Endothelial cell (in vitro differentiated cells): ENCODE data around the gene SGPL1. TPM values are rescaled to one million over a fixed set of nuclear protein-coding genes. Genes with fewer than 3 reads are reported as not detected.
A peak's percentile ranks its signal among the peaks of the same experiment; 100 is the strongest.

Source experiments
- DNase-seq: peaks from one replicate; pipeline ENCODE4 v3.0.0; 2021; ENCODE audit warnings: low spot score
- H3K27ac Mint-ChIP-seq: one replicate; pipeline ENCODE4 v1.8.0; 2021; ENCODE audit warnings: mixed read lengths, inconsistent platforms; ENCODE audit not compliant: unreplicated experiment
- H3K27me3 Mint-ChIP-seq: one replicate; pipeline ENCODE4 v1.8.0; 2021; ENCODE audit warnings: mild to moderate bottlenecking, moderate library complexity, mixed read lengths, inconsistent platforms; ENCODE audit not compliant: unreplicated experiment
- H3K36me3 Mint-ChIP-seq: one replicate; pipeline ENCODE4 v1.8.0; 2021; ENCODE audit warnings: mild to moderate bottlenecking, low read depth, mixed read lengths, inconsistent platforms; ENCODE audit not compliant: unreplicated experiment
- H3K4me1 Mint-ChIP-seq: one replicate; pipeline ENCODE4 v1.8.0; 2021; ENCODE audit warnings: mild to moderate bottlenecking, mixed read lengths, inconsistent platforms; ENCODE audit not compliant: unreplicated experiment
- H3K4me3 Mint-ChIP-seq: one replicate; pipeline ENCODE4 v1.8.0; 2021; ENCODE audit warnings: mild to moderate bottlenecking, mixed read lengths, inconsistent platforms; ENCODE audit not compliant: unreplicated experiment
- H3K9me3 Mint-ChIP-seq: one replicate; pipeline ENCODE4 v1.8.0; 2021; ENCODE audit warnings: mixed read lengths, inconsistent platforms; ENCODE audit not compliant: unreplicated experiment
- CTCF ChIP-seq: fragments of 200-600 bp; sonication (generic); IDR thresholded peaks from one replicate; pipeline ENCODE4 v1.5.0; 2021; ENCODE audit warnings: antibody characterized with exemption; ENCODE audit not compliant: unreplicated experiment
- total RNA-seq: library from RNA; stranded (reverse); fragmentation: NEBNext Ultra II Directional; extraction: Animal tissue kit (Norgen Biotek cat#: 25700); gene quantifications from one replicate; pipeline ENCODE4 v1.2.1, GENCODE V29; 2021; ENCODE audit not compliant: unreplicated experiment

The SGPL1 gene
- total RNA-seq, 1 donor from 2014 or later, result 59.0 TPM

DNA sequence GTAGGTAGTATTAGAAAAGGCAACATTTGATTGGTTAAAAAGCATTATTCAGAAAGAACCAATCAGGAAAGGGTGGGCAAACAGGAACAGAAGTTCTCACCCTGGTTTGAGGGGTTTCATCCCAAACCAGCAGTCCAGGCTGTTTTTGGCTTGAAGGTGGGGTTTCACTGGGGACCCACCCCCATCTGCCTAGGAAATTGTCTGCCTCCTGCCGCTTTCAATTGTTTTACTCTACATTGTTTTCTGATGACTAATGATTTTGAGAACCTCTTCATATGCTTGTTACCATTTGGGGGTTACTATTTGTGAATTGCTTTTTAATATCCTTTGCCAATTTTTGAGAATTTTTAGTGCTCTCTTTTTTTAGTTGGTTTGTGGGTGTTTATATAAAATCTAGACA is 75.9 kb downstream of the SGPL1 start:
- no peak overlapping the region for H3K4me3 Mint-ChIP-seq
- peaks cover 16% of the 10 kb centered on the region for H3K4me1 Mint-ChIP-seq
- no peak overlapping the region for H3K27ac Mint-ChIP-seq
- DNase-seq, result no peak
- no peaks in the 10 kb centered on the region for H3K36me3 Mint-ChIP-seq
- no peak for TF ChIP-seq CTCF
- peaks cover 4% of the 10 kb centered on the region for H3K9me3 Mint-ChIP-seq
- H3K27me3 Mint-ChIP-seq, result peaks cover 10% of the 10 kb centered on the region

DNA sequence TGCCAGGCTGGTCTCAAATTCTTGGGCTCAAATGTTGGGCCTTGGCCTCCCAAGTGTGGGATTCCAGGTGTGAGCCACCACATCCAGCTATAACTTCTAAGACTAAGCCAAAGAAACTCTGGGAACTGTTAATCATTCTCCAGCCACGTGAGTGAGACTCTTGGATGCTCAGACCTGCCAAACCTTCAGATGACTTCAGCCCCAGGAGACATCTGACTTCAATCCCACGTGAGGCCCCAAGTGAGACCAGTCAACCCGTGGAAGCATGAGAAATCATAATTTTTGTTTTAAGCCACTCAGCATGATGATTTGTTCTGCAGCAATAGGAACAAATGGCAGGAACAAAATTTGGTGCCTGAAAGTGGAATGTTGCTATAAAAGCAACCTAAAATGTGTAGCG is 76.9 kb downstream of the SGPL1 start:
- Mint-ChIP-seq H3K27me3 (peaks cover 5% of the 10 kb centered on the region), H3K27ac (no peak overlapping the region), H3K9me3 (peaks cover 4% of the 10 kb centered on the region), H3K4me1 (peaks cover 14% of the 10 kb centered on the region), H3K4me3 (peak overlapping the region; percentile 3), H3K36me3 (no peaks in the 10 kb centered on the region)
- no peak for TF ChIP-seq CTCF
- DNase-seq, result no peak

DNA sequence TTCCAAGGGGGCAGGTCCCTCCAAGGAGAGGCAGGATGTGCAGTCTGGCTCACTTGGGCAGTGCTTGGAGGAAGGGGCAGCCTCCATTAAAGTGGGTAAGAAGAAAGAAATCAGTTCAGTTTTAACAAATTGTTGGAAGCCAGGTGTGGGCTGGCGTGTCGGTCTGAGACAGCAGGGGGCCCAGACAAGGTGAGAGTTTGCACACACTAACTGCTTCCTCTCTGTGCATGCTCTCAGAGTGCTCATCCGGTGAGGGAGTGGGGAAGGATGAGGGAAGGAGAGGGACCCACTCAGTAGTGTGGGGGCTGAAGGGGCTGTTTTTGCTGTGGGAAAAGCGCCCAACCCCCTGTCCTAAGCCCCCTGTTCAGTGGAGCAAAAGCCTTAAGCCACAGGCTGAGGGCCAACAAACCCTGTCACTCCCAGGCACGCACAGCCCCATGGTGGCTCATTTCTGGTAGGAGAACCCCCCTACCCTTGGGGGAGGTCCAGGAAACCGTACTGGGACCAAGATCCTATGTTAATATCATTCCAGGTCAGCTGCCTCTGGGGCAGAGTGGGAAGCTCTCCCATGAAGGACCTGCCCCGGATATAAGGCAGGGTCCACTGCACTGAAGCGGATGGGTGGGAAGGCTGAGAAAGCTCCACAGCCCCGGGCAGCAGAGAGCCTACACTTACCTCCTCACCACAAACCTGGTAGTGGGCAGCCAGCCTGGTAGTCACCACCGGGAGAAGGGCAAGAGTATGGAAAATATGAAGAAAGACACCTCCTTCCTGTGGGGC is 77.7 kb downstream of the SGPL1 start:
- H3K9me3 Mint-ChIP-seq, result peaks cover 4% of the 10 kb centered on the region
- no peak for DNase-seq
- H3K4me1 Mint-ChIP-seq, result peaks cover 14% of the 10 kb centered on the region
- H3K36me3 Mint-ChIP-seq, result no peaks in the 10 kb centered on the region
- H3K27ac Mint-ChIP-seq, result no peak overlapping the region
- TF ChIP-seq CTCF, result no peak
- peak overlapping the region; percentile 3 for H3K4me3 Mint-ChIP-seq
- H3K27me3 Mint-ChIP-seq, result peaks cover 5% of the 10 kb centered on the region

DNA sequence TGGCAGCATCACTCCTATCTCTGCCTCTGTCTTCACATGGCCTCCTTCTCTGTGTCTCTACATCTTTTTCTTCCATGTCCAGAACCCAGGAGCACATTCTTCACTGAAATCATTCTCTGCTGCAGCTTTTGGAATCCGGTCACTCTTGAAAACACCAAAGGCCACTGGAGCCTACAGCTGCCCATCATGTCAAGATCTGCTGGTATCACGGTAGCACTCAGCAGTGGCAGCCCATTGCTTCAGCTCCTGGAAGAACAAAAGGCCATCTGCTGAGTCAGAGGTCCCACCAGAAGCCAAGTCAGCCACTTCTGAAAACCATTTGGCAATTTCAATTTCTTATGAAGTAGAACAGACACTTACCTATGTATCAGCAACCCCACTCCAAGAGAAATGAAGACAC is 78.7 kb downstream of the SGPL1 start:
- H3K36me3 Mint-ChIP-seq, result no peaks in the 10 kb centered on the region
- peaks cover 10% of the 10 kb centered on the region for H3K4me1 Mint-ChIP-seq
- H3K9me3 Mint-ChIP-seq, result peaks cover 4% of the 10 kb centered on the region
- H3K27ac Mint-ChIP-seq, result no peak overlapping the region
- no peak for DNase-seq
- H3K4me3 Mint-ChIP-seq, result no peak overlapping the region
- TF ChIP-seq CTCF, result no peak
- H3K27me3 Mint-ChIP-seq, result no peaks in the 10 kb centered on the region

DNA sequence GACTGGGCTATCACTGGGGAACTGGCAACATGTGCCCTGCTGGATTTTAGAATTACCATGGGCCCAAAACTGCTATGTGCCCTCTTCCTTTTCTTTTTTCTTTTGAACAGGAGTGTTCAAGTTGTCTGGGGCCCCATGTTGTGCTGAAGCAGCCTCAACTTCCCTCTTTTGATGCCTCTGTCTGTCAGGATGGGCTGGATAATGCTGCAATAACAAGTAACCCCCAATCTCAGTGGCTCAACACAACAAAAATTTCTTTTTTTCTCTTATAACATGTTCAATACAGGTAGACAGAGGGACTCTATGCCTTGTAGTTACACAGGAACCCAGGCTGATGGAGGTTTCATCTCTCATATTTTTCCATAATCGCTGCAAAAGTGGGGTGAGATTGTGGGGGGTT is 80.8 kb downstream of the SGPL1 start:
- H3K27me3 Mint-ChIP-seq, result peaks cover 3% of the 10 kb centered on the region
- H3K27ac Mint-ChIP-seq, result no peak overlapping the region
- TF ChIP-seq CTCF, result no peak
- peaks cover 4% of the 10 kb centered on the region for H3K9me3 Mint-ChIP-seq
- no peaks in the 10 kb centered on the region for H3K36me3 Mint-ChIP-seq
- H3K4me3 Mint-ChIP-seq, result no peak overlapping the region
- H3K4me1 Mint-ChIP-seq, result peaks cover 13% of the 10 kb centered on the region
- DNase-seq, result no peak
